HepG2 (cell line): ENCODE measurements around the gene VENTX. TPM values are rescaled to one million over a fixed set of nuclear protein-coding genes. Genes with fewer than 3 reads are reported as not detected.

Experiments used
- CCAR2 ChIP-seq: fragments of 200-400 bp; formaldehyde crosslinking; optimal IDR thresholded peaks from 2 replicates; pipeline ENCODE3; 2018; ENCODE audit warnings: low read depth, mild to moderate bottlenecking, low read length, moderate library complexity
- GRHL1 ChIP-seq: sonication (generic); formaldehyde crosslinking; conservative IDR thresholded peaks from 2 replicates; pipeline ENCODE4 v1.8.0; 2022; ENCODE audit warnings: missing genetic modification reagents
- IKZF1 ChIP-seq: fragments of 450-650 bp; IDR thresholded peaks from 2 replicates; pipeline ENCODE4 v1.7.1; 2016
- KDM1A ChIP-seq: IDR thresholded peaks from 2 replicates; pipeline ENCODE4 v1.6.1; 2016; ENCODE audit warnings: missing compliant biosample characterization
- MAF1 ChIP-seq: sonication (generic); formaldehyde crosslinking; IDR thresholded peaks from 2 replicates; pipeline ENCODE4 v1.5.0; 2020; ENCODE audit warnings: missing genetic modification reagents, borderline replicate concordance
- PAXIP1 ChIP-seq: sonication (generic); formaldehyde crosslinking; conservative IDR thresholded peaks from 2 replicates; pipeline ENCODE4 v1.4.0; 2020; ENCODE audit warnings: mild to moderate bottlenecking, missing genetic modification reagents, moderate library complexity
- POLR2AphosphoS2 ChIP-seq: IDR thresholded peaks from 2 replicates; pipeline ENCODE4 v1.6.1; 2011; ENCODE audit warnings: low read depth, low read length, improper control_type of control experiment
- SIN3A ChIP-seq: IDR thresholded peaks from 2 replicates; pipeline ENCODE4 v1.6.1; 2011; ENCODE audit warnings: low read depth, mild to moderate bottlenecking, control low read depth, low read length, borderline replicate concordance
- ZNF263 ChIP-seq: sonication (generic); formaldehyde crosslinking; IDR thresholded peaks from 2 replicates; pipeline ENCODE4 v1.4.0; 2020; ENCODE audit warnings: missing genetic modification reagents
- ZNF318 ChIP-seq: sonication (generic); formaldehyde crosslinking; IDR thresholded peaks from 2 replicates; pipeline ENCODE4 v1.4.0; 2020; ENCODE audit warnings: mild to moderate bottlenecking, missing genetic modification reagents
- ZNF33A ChIP-seq: sonication (generic); formaldehyde crosslinking; IDR thresholded peaks from 2 replicates; pipeline ENCODE4 v1.5.1; 2020; ENCODE audit warnings: missing genetic modification reagents, mild to moderate bottlenecking, moderate library complexity, borderline replicate concordance
- ZNF350 ChIP-seq: sonication (generic); formaldehyde crosslinking; IDR thresholded peaks from 2 replicates; pipeline ENCODE4 v1.4.0; 2020; ENCODE audit warnings: mild to moderate bottlenecking, low read depth, missing genetic modification reagents, borderline replicate concordance
- ZNF383 ChIP-seq: sonication (generic); formaldehyde crosslinking; IDR thresholded peaks from 2 replicates; pipeline ENCODE4 v1.4.0; 2020; ENCODE audit warnings: missing genetic modification reagents, mild to moderate bottlenecking, borderline replicate concordance
- ZNF724P ChIP-seq: sonication (generic); formaldehyde crosslinking; IDR thresholded peaks from 2 replicates; pipeline ENCODE4 v1.8.0; 2022; ENCODE audit warnings: missing genetic modification reagents, borderline replicate concordance
- ZSCAN22 ChIP-seq: sonication (generic); formaldehyde crosslinking; IDR thresholded peaks from 2 replicates; pipeline ENCODE4 v1.4.0; 2020; ENCODE audit warnings: mild to moderate bottlenecking, missing genetic modification reagents
- polyA plus RNA-seq, 8 experiments: library from polyadenylated mRNA; depleted of rRNA in 3 of 8; stranded (reverse) in 7 of 8; unstranded in 1 of 8; fragments of >200 nt; fragmentation: Illumina TruSeq in 4 of 8; extraction: Trizol in 4 of 8; gene quantifications; 2 replicates each; pipeline versions ENCODE4 v1.2.1 to v1.2.3, GENCODE V29; 2011 to 2016; ENCODE audit warnings: low read depth in 4 of 8, missing spikeins in 1 of 8, mixed read lengths in 1 of 8; ENCODE audit not compliant: insufficient read depth in 1 of 8
- total RNA-seq, 5 experiments: library from RNA; depleted of rRNA; stranded (reverse); fragments of >200 nt; fragmentation: Illumina TruSeq; extraction: Trizol; gene quantifications; 2 replicates each; pipeline ENCODE4 v1.2.3, GENCODE V29; 2016; ENCODE audit warnings: low read depth in 1 of 5
- TF ChIP-seq, protein P1 (sequence below): sonication (generic); formaldehyde crosslinking; IDR thresholded peaks from 2 replicates; pipeline ENCODE4 v1.5.0; 2020; ENCODE audit warnings: missing genetic modification reagents

VENTX gene
- total and polyA plus RNA-seq, 2 of the 13 experiments (the other 11 are each of a cell fraction or from before 2014, with no cell fraction given) = not detected

GRCh38 chr10:133277993-133278576, 40.4 kb downstream of the VENTX start (continued):
- TF ChIP-seq, protein P1, sequence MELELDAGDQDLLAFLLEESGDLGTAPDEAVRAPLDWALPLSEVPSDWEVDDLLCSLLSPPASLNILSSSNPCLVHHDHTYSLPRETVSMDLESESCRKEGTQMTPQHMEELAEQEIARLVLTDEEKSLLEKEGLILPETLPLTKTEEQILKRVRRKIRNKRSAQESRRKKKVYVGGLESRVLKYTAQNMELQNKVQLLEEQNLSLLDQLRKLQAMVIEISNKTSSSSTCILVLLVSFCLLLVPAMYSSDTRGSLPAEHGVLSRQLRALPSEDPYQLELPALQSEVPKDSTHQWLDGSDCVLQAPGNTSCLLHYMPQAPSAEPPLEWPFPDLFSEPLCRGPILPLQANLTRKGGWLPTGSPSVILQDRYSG (CRISPR knock-in tag) = no peak
- TF ChIP-seq ZNF724P (no peak), ZNF263 (no peak), MAF1 (CRISPR knock-in tag) (no peak), ZNF318 (CRISPR knock-in tag) (no peak), KDM1A (CRISPR knock-in tag) (no peak), GRHL1 (CRISPR knock-in tag) (no peak), ZNF383 (no peak), ZNF33A (CRISPR knock-in tag) (no peak), PAXIP1 (CRISPR knock-in tag) (no peak), CCAR2 (no peak), ZSCAN22 (CRISPR knock-in tag) (no peak), SIN3A (no peak), IKZF1 (no peak), ZNF350 (peak; percentile 30; the same call in 1 of the 2 replicates), POLR2AphosphoS2 (no peak)
